HepG2 (cell line): Measurements from ENCODE around the gene C4orf46. TPM values are rescaled to one million over a fixed set of nuclear protein-coding genes. Genes with fewer than 3 reads are reported as not detected.

Experiments
- CCDC6 ChIP-seq: sonication (generic); formaldehyde crosslinking; IDR thresholded peaks from 2 replicates; pipeline ENCODE4 v1.8.1; 2022; ENCODE audit warnings: mild to moderate bottlenecking, missing genetic modification reagents, moderate library complexity
- FOXA1 ChIP-seq, 2 experiments: fragments of 450-650 bp in 1 of 2; sonication (generic) in 1 of 2; formaldehyde crosslinking in 1 of 2; IDR thresholded peaks; 2 replicates each; pipeline versions ENCODE4 v1.4.0 to v1.6.1; 2016 to 2020; ENCODE audit warnings: missing genetic modification reagents in 1 of 2
- KLF6 ChIP-seq: IDR thresholded peaks from 2 replicates; pipeline ENCODE4 v1.8.0; 2016; ENCODE audit warnings: missing biosample characterization, missing genetic modification reagents
- MLX ChIP-seq: IDR thresholded peaks from 2 replicates; pipeline ENCODE4 v1.6.1; 2016
- NCOA2 ChIP-seq: sonication (generic); formaldehyde crosslinking; IDR thresholded peaks from 2 replicates; pipeline ENCODE4 v1.8.0; 2022; ENCODE audit warnings: inconsistent platforms
- SIX4 ChIP-seq: sonication (generic); formaldehyde crosslinking; IDR thresholded peaks from 2 replicates; pipeline ENCODE4 v1.4.0; 2020; ENCODE audit warnings: missing genetic modification reagents
- SYNCRIP ChIP-seq: fragments of 200-400 bp; formaldehyde crosslinking; IDR thresholded peaks from 2 replicates; pipeline ENCODE4 v1.6.1; 2018; ENCODE audit warnings: mild to moderate bottlenecking, low read depth, low read length; ENCODE audit not compliant: insufficient read depth
- ZBTB21 ChIP-seq: sonication (generic); formaldehyde crosslinking; IDR thresholded peaks from 2 replicates; pipeline ENCODE4 v1.4.0; 2020; ENCODE audit warnings: missing genetic modification reagents
- ZBTB7B ChIP-seq: sonication (generic); formaldehyde crosslinking; IDR thresholded peaks from 2 replicates; pipeline ENCODE4 v1.4.0; 2020; ENCODE audit warnings: missing genetic modification reagents
- ZNF460 ChIP-seq: sonication (generic); formaldehyde crosslinking; IDR thresholded peaks from 2 replicates; pipeline ENCODE4 v1.5.1; 2020; ENCODE audit warnings: missing genetic modification reagents, mild to moderate bottlenecking, borderline replicate concordance
- ZNF775 ChIP-seq: sonication (generic); formaldehyde crosslinking; IDR thresholded peaks from 2 replicates; pipeline ENCODE4 v1.4.0; 2020; ENCODE audit warnings: missing genetic modification reagents, mild to moderate bottlenecking, moderate library complexity, borderline replicate concordance
- ZNF788 ChIP-seq: sonication (generic); formaldehyde crosslinking; IDR thresholded peaks from 2 replicates; pipeline ENCODE4 v1.5.0; 2020; ENCODE audit warnings: mild to moderate bottlenecking, missing genetic modification reagents, borderline replicate concordance
- polyA plus RNA-seq, 8 experiments: library from polyadenylated mRNA; depleted of rRNA in 3 of 8; stranded (reverse) in 7 of 8; unstranded in 1 of 8; fragments of >200 nt; fragmentation: Illumina TruSeq in 4 of 8; extraction: Trizol in 4 of 8; gene quantifications; 2 replicates each; pipeline versions ENCODE4 v1.2.1 to v1.2.3, GENCODE V29; 2011 to 2016; ENCODE audit warnings: low read depth in 4 of 8, missing spikeins in 1 of 8, mixed read lengths in 1 of 8; ENCODE audit not compliant: insufficient read depth in 1 of 8
- total RNA-seq, 5 experiments: library from RNA; depleted of rRNA; stranded (reverse); fragments of >200 nt; fragmentation: Illumina TruSeq; extraction: Trizol; gene quantifications; 2 replicates each; pipeline ENCODE4 v1.2.3, GENCODE V29; 2016; ENCODE audit warnings: low read depth in 1 of 5
- TF ChIP-seq, protein P1 (sequence below): sonication (generic); formaldehyde crosslinking; IDR thresholded peaks from 2 replicates; pipeline ENCODE4; 2020; ENCODE audit warnings: missing genetic modification reagents, mild to moderate bottlenecking, borderline replicate concordance
- TF ChIP-seq, protein P2 (sequence below): sonication (generic); formaldehyde crosslinking; IDR thresholded peaks from 2 replicates; pipeline ENCODE4 v1.5.1; 2020; ENCODE audit warnings: mild to moderate bottlenecking, missing genetic modification reagents, borderline replicate concordance

Gene C4orf46
- total and polyA plus RNA-seq, 2 of the 13 experiments (the other 11 are each of a cell fraction or from before 2014, with no cell fraction given) = 8.5 to 10.4 TPM

GRCh38 chr4:158671915-158672806 lies 474 bp upstream of the C4orf46 start, which contains the start of gene ETFDH (continued):
- TF ChIP-seq, protein P1, sequence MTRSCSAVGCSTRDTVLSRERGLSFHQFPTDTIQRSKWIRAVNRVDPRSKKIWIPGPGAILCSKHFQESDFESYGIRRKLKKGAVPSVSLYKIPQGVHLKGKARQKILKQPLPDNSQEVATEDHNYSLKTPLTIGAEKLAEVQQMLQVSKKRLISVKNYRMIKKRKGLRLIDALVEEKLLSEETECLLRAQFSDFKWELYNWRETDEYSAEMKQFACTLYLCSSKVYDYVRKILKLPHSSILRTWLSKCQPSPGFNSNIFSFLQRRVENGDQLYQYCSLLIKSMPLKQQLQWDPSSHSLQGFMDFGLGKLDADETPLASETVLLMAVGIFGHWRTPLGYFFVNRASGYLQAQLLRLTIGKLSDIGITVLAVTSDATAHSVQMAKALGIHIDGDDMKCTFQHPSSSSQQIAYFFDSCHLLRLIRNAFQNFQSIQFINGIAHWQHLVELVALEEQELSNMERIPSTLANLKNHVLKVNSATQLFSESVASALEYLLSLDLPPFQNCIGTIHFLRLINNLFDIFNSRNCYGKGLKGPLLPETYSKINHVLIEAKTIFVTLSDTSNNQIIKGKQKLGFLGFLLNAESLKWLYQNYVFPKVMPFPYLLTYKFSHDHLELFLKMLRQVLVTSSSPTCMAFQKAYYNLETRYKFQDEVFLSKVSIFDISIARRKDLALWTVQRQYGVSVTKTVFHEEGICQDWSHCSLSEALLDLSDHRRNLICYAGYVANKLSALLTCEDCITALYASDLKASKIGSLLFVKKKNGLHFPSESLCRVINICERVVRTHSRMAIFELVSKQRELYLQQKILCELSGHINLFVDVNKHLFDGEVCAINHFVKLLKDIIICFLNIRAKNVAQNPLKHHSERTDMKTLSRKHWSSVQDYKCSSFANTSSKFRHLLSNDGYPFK (CRISPR knock-in tag) = peak; percentile 94
- TF ChIP-seq KLF6 (no peak; the same call in 1 of the 2 replicates), ZBTB7B (CRISPR knock-in tag) (peak; percentile 80), MLX (CRISPR knock-in tag) (peak; percentile 43; the same call in 1 of the 2 replicates), FOXA1 (IDR thresholded peaks at IDR 0.05) (no peak), FOXA1 (CRISPR knock-in tag; IDR thresholded peaks at IDR 0.05) (peak; percentile 64), ZNF788 (CRISPR knock-in tag) (peak; percentile 93; the same call in 1 of the 2 replicates), SYNCRIP (no peak), ZNF775 (CRISPR knock-in tag) (no peak), ZBTB21 (peak; percentile 71; the same call in 1 of the 2 replicates), SIX4 (CRISPR knock-in tag) (peak; percentile 77; the same call in 1 of the 2 replicates), NCOA2 (CRISPR knock-in tag) (peak; percentile 26; the same call in 1 of the 2 replicates), CCDC6 (CRISPR knock-in tag) (peak; percentile 88; the same call in 1 of the 2 replicates), ZNF460 (CRISPR knock-in tag) (peak; percentile 42; the same call in 1 of the 2 replicates)
- TF ChIP-seq, protein P2, sequence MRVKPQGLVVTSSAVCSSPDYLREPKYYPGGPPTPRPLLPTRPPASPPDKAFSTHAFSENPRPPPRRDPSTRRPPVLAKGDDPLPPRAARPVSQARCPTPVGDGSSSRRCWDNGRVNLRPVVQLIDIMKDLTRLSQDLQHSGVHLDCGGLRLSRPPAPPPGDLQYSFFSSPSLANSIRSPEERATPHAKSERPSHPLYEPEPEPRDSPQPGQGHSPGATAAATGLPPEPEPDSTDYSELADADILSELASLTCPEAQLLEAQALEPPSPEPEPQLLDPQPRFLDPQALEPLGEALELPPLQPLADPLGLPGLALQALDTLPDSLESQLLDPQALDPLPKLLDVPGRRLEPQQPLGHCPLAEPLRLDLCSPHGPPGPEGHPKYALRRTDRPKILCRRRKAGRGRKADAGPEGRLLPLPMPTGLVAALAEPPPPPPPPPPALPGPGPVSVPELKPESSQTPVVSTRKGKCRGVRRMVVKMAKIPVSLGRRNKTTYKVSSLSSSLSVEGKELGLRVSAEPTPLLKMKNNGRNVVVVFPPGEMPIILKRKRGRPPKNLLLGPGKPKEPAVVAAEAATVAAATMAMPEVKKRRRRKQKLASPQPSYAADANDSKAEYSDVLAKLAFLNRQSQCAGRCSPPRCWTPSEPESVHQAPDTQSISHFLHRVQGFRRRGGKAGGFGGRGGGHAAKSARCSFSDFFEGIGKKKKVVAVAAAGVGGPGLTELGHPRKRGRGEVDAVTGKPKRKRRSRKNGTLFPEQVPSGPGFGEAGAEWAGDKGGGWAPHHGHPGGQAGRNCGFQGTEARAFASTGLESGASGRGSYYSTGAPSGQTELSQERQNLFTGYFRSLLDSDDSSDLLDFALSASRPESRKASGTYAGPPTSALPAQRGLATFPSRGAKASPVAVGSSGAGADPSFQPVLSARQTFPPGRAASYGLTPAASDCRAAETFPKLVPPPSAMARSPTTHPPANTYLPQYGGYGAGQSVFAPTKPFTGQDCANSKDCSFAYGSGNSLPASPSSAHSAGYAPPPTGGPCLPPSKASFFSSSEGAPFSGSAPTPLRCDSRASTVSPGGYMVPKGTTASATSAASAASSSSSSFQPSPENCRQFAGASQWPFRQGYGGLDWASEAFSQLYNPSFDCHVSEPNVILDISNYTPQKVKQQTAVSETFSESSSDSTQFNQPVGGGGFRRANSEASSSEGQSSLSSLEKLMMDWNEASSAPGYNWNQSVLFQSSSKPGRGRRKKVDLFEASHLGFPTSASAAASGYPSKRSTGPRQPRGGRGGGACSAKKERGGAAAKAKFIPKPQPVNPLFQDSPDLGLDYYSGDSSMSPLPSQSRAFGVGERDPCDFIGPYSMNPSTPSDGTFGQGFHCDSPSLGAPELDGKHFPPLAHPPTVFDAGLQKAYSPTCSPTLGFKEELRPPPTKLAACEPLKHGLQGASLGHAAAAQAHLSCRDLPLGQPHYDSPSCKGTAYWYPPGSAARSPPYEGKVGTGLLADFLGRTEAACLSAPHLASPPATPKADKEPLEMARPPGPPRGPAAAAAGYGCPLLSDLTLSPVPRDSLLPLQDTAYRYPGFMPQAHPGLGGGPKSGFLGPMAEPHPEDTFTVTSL (CRISPR knock-in tag) = no peak; the same call in 1 of the 2 replicates
